Keratinocyte (primary cell): ENCODE results near the gene STRIP1. TPM values are rescaled to one million over a fixed set of nuclear protein-coding genes. Genes with fewer than 3 reads are reported as not detected.

Experiments
- DNase-seq: peaks from one replicate; pipeline ENCODE4 v3.0.0-alpha.2; 2011; ENCODE audit warnings: low read depth, missing footprints, low spot score
- FAIRE-seq: peaks from 2 replicates; lab custom pipeline; 2011; peaks lifted over from hg19 to GRCh38; lab: Jason Lieb, UNC
- H2AFZ ChIP-seq: 2 replicates; pipeline ENCODE4 v1.6.0; 2012; ENCODE audit warnings: low read length, control low read depth, inconsistent platforms; ENCODE audit not compliant: control insufficient read depth
- H3K27ac ChIP-seq: 2 replicates; pipeline ENCODE4 v1.5.1; 2011; ENCODE audit warnings: low read length; ENCODE audit not compliant: control insufficient read depth, insufficient read depth
- H3K27me3 ChIP-seq: 3 replicates; pipeline ENCODE4 v1.6.0; 2011; ENCODE audit warnings: low read length; ENCODE audit not compliant: control insufficient read depth, insufficient read depth; ENCODE audit errors: extremely low read depth
- H3K36me3 ChIP-seq, 2 experiments: 2 replicates in 1 of 2; 3 replicates in 1 of 2; pipeline ENCODE4 v1.5.1; 2011; ENCODE audit warnings: low read length in 2 of 2, mild to moderate bottlenecking in 1 of 2; ENCODE audit not compliant: control insufficient read depth in 2 of 2, insufficient read depth in 2 of 2; ENCODE audit errors: extremely low read depth in 1 of 2
- H3K4me1 ChIP-seq: 3 replicates; pipeline ENCODE4 v1.5.1; 2011; ENCODE audit warnings: low read length; ENCODE audit not compliant: control insufficient read depth, insufficient read depth; ENCODE audit errors: extremely low read depth
- H3K4me2 ChIP-seq: 3 replicates; pipeline ENCODE4 v1.6.0; 2011; ENCODE audit warnings: low read depth, low read length; ENCODE audit not compliant: control insufficient read depth, insufficient read depth; ENCODE audit errors: extremely low read depth
- H3K4me3 ChIP-seq, 3 experiments: fragments of 200-600 bp in 1 of 3; sonication (generic) in 1 of 3; 2 replicates in 2 of 3; 3 replicates in 1 of 3; pipeline ENCODE4 v1.5.1; 2011 to 2016; ENCODE audit warnings: low read length in 3 of 3, mild to moderate bottlenecking in 3 of 3, control low read depth in 2 of 3, inconsistent platforms in 1 of 3, low read depth in 1 of 3, mixed read lengths in 1 of 3, mixed run types in 1 of 3, moderate library complexity in 1 of 3; ENCODE audit not compliant: control insufficient read depth in 2 of 3, insufficient read depth in 2 of 3; ENCODE audit errors: extremely low read depth in 1 of 3
- H3K79me2 ChIP-seq: 2 replicates; pipeline ENCODE4 v1.6.0; 2012; ENCODE audit warnings: low read length; ENCODE audit not compliant: control insufficient read depth, insufficient read depth
- H3K9ac ChIP-seq: 3 replicates; pipeline ENCODE4 v1.6.0; 2011; ENCODE audit warnings: low read length; ENCODE audit not compliant: control insufficient read depth, insufficient read depth; ENCODE audit errors: extremely low read depth
- H3K9me1 ChIP-seq: 3 replicates; pipeline ENCODE4 v1.6.0; 2011; ENCODE audit warnings: low read length; ENCODE audit not compliant: control insufficient read depth, insufficient read depth; ENCODE audit errors: extremely low read depth
- H3K9me3 ChIP-seq: 2 replicates; pipeline ENCODE4 v1.5.1; 2012; ENCODE audit warnings: low read depth, low read length; ENCODE audit not compliant: control insufficient read depth
- H4K20me1 ChIP-seq: 3 replicates; pipeline ENCODE4 v1.6.0; 2011; ENCODE audit warnings: low read length; ENCODE audit not compliant: control insufficient read depth, insufficient read depth; ENCODE audit errors: extremely low read depth
- CTCF ChIP-seq, 3 experiments: IDR thresholded peaks in 1 of 3; conservative IDR thresholded peaks in 1 of 3; optimal IDR thresholded peaks in 1 of 3; 2 replicates in 2 of 3; 3 replicates in 1 of 3; pipeline versions ENCODE3 to v1.5.1; 2011; ENCODE audit warnings: low read length in 3 of 3, mild to moderate bottlenecking in 3 of 3, moderate library complexity in 2 of 3, control low read depth in 1 of 3, inconsistent platforms in 1 of 3; ENCODE audit not compliant: insufficient read depth in 2 of 3; ENCODE audit errors: extremely low read depth in 1 of 3
- EZH2 ChIP-seq: IDR thresholded peaks from one replicate; pipeline ENCODE4 v1.6.1; 2012; ENCODE audit warnings: inconsistent platforms, mild to moderate bottlenecking, low read length, moderate library complexity
- dilution Hi-C: fragments of 300-500 bp; cut with MboI; formaldehyde crosslinking; loops from one replicate; pipeline ENCODE4 v1.7.0; 2020; ENCODE audit warnings: low sequenced_read_pairs; ENCODE audit not compliant: extremely low pct_ligation_motif_present
- polyA plus RNA-seq, 5 experiments: library from polyadenylated mRNA; depleted of rRNA in 3 of 5; stranded (reverse) in 3 of 5; stranded (forward) in 1 of 5; unstranded in 1 of 5; fragments of >200 nt; gene quantifications; 1 replicate in 1 of 5; 2 replicates in 3 of 5; 3 replicates in 1 of 5; pipeline versions ENCODE4 v1.2.1 to v1.2.3, GENCODE V29; 2011 to 2012; ENCODE audit warnings: missing spikeins in 2 of 5, low read depth in 1 of 5, low replicate concordance in 1 of 5

The STRIP1 gene
- polyA plus RNA-seq, 1 donor (not counting 4 experiments of a cell fraction or from before 2014, with no cell fraction given) = 24.6 TPM

GRCh38 chr1:110033421-110033820, 1.0 kb upstream of the STRIP1 start:
- H3K4me3 ChIP-seq = no peak overlapping the region
- no peak overlapping the region for H3K4me2 ChIP-seq
- no peaks in the 10 kb centered on the region for H4K20me1 ChIP-seq
- no peaks in the 10 kb centered on the region for H3K27me3 ChIP-seq
- no peak overlapping the region for H3K27ac ChIP-seq
- FAIRE-seq = no peak
- H3K9me3 ChIP-seq = no peaks in the 10 kb centered on the region
- no peak for TF ChIP-seq EZH2
- no peak for TF ChIP-seq CTCF (optimal IDR thresholded peaks at IDR 0.05 in 1 of 3, IDR thresholded peaks at IDR 0.05 in 1 of 3, conservative IDR thresholded peaks at IDR 0.05 in 1 of 3; ENCODE audit: extremely low read depth in 1 of 3, insufficient read depth in 2 of 3, low read length in 3 of 3)
- peaks cover 30% of the 10 kb centered on the region for H3K79me2 ChIP-seq
- H3K9ac ChIP-seq = no peak overlapping the region
- DNase-seq = no peak
- peaks cover 15% of the 10 kb centered on the region for H3K4me1 ChIP-seq
- H3K36me3 ChIP-seq = peaks cover 2 to 18% of the 10 kb centered on the region in 2 experiments
- H2AFZ ChIP-seq = peak overlapping the region; percentile 98
- dilution Hi-C loops = no loop called here
- H3K9me1 ChIP-seq = no peaks in the 10 kb centered on the region

GRCh38 chr1:110034040-110034450, 379 bp upstream of the STRIP1 start:
- Histone ChIP-seq H3K4me3 (peak overlapping the region; percentile 85 to 93 (median 89)), H2AFZ (peak overlapping the region; percentile 98), H3K9me3 (no peaks in the 10 kb centered on the region), H3K4me2 (peak overlapping the region; percentile 96), H3K4me1 (peaks cover 15% of the 10 kb centered on the region), H3K27me3 (no peaks in the 10 kb centered on the region), H3K79me2 (peaks cover 30% of the 10 kb centered on the region), H3K36me3 (peaks cover 8 to 23% of the 10 kb centered on the region in 2 experiments), H3K9me1 (no peaks in the 10 kb centered on the region), H4K20me1 (no peaks in the 10 kb centered on the region), H3K9ac (peak overlapping the region; percentile 96), H3K27ac (peak overlapping the region; percentile 85)
- no peak for DNase-seq
- no peak for FAIRE-seq
- dilution Hi-C loops = no loop called here
- TF ChIP-seq EZH2 (no peak), CTCF (optimal IDR thresholded peaks at IDR 0.05 in 1 of 3, IDR thresholded peaks at IDR 0.05 in 1 of 3, conservative IDR thresholded peaks at IDR 0.05 in 1 of 3; ENCODE audit: extremely low read depth in 1 of 3, insufficient read depth in 2 of 3, low read length in 3 of 3) (no peak)
